GM10847 (cell line): ENCODE results near the gene CCDC33.

Source experiments
- POLR2A ChIP-seq: IDR thresholded peaks from 2 replicates; pipeline ENCODE4 v1.6.1; 2011; ENCODE audit not compliant: insufficient read length; ENCODE audit errors: extremely low read depth

The CCDC33 gene

DNA sequence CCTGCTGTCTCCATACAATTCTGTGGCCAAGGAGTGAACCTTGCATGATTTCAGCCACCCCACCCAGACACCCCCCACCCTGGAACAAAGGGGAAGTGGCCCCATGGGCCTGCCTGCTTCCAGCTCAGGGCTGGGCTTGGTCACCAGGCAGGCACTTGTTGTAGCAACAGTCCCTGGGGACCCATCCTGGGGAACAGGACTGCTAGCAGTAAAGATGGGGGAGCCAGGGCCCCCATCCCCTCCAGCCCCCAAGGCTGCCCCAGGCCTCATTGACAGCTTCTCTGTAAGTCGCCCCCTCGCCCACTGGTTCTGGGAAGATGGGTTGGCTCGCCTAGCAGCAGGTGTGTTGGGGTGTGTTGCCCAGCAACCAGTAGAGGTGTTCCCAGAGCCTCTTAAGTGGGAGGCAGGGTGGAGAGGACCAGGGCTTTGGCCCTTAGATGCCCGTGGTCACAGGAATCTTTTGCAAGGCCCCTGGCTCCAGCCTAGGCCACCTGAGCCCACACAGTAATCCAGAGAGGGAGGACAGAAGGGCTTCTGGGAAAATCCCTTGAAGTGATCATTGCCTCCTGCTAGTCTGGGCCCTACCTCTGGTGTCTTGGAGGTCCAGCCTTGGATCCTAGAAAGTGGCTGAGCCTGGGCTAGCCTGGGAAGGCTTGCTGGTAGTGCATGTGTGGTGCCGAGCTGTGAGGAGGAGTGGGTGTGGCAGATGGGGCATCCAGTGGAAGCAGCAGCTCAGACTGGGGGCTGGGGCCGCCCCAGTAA lies 82.4 kb downstream of the CCDC33 start:
- TF ChIP-seq POLR2A: no peak

DNA sequence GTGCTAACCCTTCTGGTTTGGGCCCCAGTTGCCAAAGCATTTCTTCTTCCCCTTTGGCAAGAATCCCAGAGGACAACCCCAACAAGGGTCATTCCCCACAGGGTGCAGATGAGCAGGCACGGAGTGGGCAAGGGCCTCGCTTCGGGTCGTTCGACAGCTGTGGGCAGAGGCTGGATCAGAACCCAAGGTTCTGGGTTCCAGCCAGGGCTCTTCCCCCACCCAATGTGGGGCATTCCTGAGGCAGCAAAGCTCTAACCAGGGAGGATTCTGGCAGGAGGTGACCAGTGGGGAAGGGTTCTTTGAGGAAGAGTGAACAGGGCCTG lies 83.0 kb downstream of the CCDC33 start:
- TF ChIP-seq POLR2A: no peak

- no peak for TF ChIP-seq POLR2A
Measured at GRCh38 chr15:74319596-74320351, 83.6 kb downstream of the CCDC33 start.

GRCh38 chr15:74320352-74321247 lies 84.5 kb downstream of the CCDC33 start:
- no peak for TF ChIP-seq POLR2A

- no peak for TF ChIP-seq POLR2A
Measured at GRCh38 chr15:74322558-74323180, 86.5 kb downstream of the CCDC33 start.

DNA sequence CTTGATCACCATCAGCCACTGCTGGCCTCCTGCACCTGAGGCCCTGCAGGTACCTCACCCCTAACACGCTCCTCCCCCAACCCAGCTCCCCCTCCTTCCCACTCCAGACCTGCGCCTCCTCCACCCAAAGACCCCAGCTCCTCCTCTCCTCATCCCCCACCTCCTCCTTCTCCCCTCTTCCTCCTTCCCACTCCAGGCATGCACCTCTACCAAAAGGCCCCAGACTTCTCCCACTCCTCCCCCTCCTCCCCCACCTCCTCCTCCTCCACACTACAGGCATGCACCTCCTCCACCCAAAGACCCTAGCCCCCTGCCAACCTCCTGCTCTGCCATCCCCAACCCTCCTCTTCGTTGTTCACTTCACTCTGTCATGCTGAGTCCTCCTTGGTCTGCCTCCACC lies 88.6 kb downstream of the CCDC33 start:
- TF ChIP-seq POLR2A: no peak

- TF ChIP-seq POLR2A: no peak
Measured at GRCh38 chr15:74326746-74327145, 90.6 kb downstream of the CCDC33 start.

- no peak for TF ChIP-seq POLR2A
Measured at GRCh38 chr15:74327756-74328155, 91.6 kb downstream of the CCDC33 start.

GRCh38 chr15:74328331-74329056 lies 92.4 kb downstream of the CCDC33 start:
- no peak for TF ChIP-seq POLR2A

GRCh38 chr15:74330861-74331408 lies 94.8 kb downstream of the CCDC33 start:
- no peak for TF ChIP-seq POLR2A

DNA sequence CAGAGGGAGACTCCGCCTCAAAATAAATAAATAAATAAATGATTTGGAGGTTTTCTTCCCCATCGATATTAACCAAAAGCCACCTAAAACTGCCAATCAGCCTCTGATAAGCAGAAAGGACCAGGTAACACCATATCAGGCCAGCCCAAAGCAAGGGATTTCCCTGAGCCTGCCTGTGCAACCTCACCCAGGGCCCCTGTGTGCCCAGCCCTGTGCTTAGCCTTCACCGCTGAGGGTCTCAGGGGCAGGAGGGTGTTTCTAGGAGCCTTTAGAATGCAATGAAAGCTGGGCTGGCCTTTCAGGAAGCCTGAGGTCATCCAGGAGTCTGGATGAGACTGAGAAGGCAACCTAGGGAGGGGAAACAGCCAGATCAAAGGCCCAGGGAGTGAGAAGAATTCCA lies 95.9 kb downstream of the CCDC33 start:
- no peak for TF ChIP-seq POLR2A

GRCh38 chr15:74332611-74333010 lies 96.5 kb downstream of the CCDC33 start:
- TF ChIP-seq POLR2A: no peak

DNA sequence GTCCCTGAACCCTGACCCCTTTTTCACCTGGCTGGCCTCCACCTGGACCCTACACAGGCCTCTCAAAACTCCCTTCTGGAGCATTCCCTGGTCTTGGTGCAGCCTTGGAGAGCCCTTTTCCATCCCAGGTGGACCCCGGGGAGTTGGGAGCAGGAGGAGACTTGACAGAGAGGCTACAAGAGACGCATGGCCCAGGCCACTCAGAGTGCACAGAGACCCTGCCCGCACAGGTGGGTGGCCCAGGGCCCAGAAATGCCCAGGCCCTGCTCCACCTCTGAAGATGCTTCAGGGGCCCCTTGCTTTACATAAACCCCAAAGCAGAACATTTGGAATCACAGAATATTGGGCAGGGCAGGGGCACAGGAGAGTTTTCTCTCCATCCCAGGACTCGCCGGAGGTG lies 97.0 kb downstream of the CCDC33 start:
- no peak for TF ChIP-seq POLR2A

DNA sequence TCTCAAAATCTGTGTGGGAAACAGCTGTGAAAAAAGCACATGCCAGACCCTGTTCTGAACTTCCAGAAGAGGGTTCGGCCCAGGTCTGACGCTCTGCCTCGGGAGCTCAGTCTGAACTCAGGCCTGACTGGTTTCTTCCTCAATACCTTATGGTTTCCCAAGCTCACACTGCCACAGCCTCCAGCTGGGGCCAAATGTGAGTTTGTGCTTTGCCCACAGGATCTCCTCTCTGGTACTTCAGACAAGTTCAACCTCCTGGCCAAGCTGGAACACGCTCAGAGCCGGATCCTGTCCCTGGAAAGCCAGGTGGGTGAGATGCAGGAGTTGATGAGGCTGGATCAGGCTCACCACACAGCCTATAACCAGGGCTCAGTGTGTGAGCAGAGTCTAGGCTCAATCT lies 97.5 kb downstream of the CCDC33 start:
- TF ChIP-seq POLR2A: no peak
